NB4 (cell line): ENCODE measurements around the gene NISCH.

Source experiments
- POLR2A ChIP-seq: IDR thresholded peaks from 2 replicates; pipeline ENCODE4 v1.6.1; 2011; ENCODE audit warnings: mild to moderate bottlenecking; ENCODE audit not compliant: insufficient read length; ENCODE audit errors: extremely low read depth
- TF ChIP-seq, protein P1 (sequence below): IDR thresholded peaks from one replicate; pipeline ENCODE4 v1.5.1; 2012; ENCODE audit warnings: low read depth, low read length
- TF ChIP-seq, protein P2 (sequence below): IDR thresholded peaks from 2 replicates; pipeline ENCODE4 v1.6.1; 2011; ENCODE audit warnings: low read depth, low read length

DNA sequence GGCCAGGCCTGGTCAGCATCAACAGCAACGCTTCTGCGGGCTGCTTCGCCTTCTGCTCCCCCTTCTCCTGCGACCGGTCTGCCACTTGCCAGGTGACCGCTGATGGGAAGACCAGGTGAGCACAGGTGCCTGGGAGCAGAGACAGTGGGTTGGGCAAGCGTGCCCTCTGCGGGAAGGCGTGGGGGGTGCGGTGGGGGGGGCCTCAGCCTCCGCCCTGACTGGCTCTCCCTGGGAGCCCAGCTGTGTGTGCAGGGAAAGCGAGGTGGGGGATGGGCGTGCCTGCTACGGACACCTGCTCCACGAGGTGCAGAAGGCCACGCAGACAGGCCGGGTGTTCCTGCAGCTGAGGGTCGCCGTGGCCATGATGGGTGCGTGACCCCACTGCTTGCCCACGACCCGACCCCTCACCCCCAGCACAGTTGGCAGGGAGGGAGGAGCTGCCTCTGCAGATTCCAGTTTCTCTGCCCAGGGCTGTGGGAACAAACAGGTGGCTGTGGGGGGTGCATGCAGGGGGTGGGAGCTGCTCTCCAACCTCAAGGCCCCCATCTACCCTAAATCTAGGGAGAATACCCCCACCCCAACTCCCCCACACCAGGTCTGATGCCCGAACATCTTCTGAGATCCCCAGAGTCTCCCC is 48.5 kb downstream of the NISCH start:
- TF ChIP-seq, protein P1, sequence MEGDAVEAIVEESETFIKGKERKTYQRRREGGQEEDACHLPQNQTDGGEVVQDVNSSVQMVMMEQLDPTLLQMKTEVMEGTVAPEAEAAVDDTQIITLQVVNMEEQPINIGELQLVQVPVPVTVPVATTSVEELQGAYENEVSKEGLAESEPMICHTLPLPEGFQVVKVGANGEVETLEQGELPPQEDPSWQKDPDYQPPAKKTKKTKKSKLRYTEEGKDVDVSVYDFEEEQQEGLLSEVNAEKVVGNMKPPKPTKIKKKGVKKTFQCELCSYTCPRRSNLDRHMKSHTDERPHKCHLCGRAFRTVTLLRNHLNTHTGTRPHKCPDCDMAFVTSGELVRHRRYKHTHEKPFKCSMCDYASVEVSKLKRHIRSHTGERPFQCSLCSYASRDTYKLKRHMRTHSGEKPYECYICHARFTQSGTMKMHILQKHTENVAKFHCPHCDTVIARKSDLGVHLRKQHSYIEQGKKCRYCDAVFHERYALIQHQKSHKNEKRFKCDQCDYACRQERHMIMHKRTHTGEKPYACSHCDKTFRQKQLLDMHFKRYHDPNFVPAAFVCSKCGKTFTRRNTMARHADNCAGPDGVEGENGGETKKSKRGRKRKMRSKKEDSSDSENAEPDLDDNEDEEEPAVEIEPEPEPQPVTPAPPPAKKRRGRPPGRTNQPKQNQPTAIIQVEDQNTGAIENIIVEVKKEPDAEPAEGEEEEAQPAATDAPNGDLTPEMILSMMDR = no peak
- TF ChIP-seq POLR2A = no peak
- TF ChIP-seq, protein P2, sequence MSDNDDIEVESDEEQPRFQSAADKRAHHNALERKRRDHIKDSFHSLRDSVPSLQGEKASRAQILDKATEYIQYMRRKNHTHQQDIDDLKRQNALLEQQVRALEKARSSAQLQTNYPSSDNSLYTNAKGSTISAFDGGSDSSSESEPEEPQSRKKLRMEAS = no peak
